ENCODE data around the gene ZG16.

DNA sequence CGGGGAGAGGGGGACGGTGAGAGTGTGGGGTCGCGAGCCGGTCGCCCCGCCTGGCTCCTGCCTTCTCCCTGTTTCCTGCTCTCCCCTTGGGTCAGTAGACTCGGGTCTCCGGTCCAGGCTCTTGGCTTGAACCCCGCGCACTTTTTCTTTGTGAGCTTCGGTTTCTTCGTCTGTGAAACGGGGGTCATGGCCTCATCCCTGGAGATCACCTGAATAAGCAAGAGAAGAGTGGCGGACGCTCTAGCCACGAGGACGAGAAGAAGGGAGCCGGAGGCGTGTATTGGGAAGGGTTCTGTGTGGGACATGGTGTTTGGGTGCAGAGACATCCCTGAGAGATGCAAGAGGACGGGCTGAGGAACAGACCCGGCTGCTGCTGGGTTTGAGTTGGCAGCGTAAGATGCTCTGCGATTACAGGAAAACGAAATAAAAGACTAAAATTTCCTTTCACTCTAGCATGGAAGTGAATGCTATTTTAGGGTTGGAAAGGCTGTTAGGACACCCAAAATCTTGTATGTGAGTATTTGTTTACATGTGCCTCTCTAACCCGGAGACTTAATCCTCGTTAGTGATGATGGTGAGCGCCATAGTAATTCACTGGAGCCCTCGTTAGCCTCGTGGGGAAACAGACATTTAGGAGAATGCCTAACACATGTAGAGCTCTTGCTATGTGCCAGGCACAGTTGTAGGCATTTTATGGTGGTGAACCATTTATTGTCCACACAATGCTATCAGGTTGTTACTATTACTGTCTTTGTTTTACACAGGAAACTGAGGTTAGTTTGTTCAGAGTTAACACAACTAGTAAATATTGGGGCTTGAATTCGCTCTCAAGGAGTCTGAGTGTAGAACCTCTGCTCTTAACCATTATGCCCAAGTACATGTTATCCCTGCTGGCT is 13.1 kb downstream of the ZG16 start:
- TF ChIP-seq ETV6 (CRISPR knock-in tag; IDR thresholded peaks at IDR 0.05), result no peak
- TF ChIP-seq NFE2L1 (CRISPR knock-in tag; IDR thresholded peaks at IDR 0.05), result no peak
- TF ChIP-seq, protein P1, sequence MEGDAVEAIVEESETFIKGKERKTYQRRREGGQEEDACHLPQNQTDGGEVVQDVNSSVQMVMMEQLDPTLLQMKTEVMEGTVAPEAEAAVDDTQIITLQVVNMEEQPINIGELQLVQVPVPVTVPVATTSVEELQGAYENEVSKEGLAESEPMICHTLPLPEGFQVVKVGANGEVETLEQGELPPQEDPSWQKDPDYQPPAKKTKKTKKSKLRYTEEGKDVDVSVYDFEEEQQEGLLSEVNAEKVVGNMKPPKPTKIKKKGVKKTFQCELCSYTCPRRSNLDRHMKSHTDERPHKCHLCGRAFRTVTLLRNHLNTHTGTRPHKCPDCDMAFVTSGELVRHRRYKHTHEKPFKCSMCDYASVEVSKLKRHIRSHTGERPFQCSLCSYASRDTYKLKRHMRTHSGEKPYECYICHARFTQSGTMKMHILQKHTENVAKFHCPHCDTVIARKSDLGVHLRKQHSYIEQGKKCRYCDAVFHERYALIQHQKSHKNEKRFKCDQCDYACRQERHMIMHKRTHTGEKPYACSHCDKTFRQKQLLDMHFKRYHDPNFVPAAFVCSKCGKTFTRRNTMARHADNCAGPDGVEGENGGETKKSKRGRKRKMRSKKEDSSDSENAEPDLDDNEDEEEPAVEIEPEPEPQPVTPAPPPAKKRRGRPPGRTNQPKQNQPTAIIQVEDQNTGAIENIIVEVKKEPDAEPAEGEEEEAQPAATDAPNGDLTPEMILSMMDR (IDR thresholded peaks at IDR 0.05), result no peak
- TF ChIP-seq, protein P2, sequence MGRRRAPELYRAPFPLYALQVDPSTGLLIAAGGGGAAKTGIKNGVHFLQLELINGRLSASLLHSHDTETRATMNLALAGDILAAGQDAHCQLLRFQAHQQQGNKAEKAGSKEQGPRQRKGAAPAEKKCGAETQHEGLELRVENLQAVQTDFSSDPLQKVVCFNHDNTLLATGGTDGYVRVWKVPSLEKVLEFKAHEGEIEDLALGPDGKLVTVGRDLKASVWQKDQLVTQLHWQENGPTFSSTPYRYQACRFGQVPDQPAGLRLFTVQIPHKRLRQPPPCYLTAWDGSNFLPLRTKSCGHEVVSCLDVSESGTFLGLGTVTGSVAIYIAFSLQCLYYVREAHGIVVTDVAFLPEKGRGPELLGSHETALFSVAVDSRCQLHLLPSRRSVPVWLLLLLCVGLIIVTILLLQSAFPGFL (CRISPR knock-in tag; IDR thresholded peaks at IDR 0.05; ENCODE audit: borderline replicate concordance), result no peak
- TF ChIP-seq, protein P3, sequence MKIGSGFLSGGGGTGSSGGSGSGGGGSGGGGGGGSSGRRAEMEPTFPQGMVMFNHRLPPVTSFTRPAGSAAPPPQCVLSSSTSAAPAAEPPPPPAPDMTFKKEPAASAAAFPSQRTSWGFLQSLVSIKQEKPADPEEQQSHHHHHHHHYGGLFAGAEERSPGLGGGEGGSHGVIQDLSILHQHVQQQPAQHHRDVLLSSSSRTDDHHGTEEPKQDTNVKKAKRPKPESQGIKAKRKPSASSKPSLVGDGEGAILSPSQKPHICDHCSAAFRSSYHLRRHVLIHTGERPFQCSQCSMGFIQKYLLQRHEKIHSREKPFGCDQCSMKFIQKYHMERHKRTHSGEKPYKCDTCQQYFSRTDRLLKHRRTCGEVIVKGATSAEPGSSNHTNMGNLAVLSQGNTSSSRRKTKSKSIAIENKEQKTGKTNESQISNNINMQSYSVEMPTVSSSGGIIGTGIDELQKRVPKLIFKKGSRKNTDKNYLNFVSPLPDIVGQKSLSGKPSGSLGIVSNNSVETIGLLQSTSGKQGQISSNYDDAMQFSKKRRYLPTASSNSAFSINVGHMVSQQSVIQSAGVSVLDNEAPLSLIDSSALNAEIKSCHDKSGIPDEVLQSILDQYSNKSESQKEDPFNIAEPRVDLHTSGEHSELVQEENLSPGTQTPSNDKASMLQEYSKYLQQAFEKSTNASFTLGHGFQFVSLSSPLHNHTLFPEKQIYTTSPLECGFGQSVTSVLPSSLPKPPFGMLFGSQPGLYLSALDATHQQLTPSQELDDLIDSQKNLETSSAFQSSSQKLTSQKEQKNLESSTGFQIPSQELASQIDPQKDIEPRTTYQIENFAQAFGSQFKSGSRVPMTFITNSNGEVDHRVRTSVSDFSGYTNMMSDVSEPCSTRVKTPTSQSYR (CRISPR knock-in tag; IDR thresholded peaks at IDR 0.05), result no peak
- TF ChIP-seq, protein P4, sequence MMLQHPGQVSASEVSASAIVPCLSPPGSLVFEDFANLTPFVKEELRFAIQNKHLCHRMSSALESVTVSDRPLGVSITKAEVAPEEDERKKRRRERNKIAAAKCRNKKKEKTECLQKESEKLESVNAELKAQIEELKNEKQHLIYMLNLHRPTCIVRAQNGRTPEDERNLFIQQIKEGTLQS (CRISPR knock-in tag; conservative IDR thresholded peaks at IDR 0.05), result no peak
- TF ChIP-seq, protein P5, sequence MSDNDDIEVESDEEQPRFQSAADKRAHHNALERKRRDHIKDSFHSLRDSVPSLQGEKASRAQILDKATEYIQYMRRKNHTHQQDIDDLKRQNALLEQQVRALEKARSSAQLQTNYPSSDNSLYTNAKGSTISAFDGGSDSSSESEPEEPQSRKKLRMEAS (CRISPR knock-in tag; IDR thresholded peaks at IDR 0.05), result no peak
- TF ChIP-seq, protein P6, sequence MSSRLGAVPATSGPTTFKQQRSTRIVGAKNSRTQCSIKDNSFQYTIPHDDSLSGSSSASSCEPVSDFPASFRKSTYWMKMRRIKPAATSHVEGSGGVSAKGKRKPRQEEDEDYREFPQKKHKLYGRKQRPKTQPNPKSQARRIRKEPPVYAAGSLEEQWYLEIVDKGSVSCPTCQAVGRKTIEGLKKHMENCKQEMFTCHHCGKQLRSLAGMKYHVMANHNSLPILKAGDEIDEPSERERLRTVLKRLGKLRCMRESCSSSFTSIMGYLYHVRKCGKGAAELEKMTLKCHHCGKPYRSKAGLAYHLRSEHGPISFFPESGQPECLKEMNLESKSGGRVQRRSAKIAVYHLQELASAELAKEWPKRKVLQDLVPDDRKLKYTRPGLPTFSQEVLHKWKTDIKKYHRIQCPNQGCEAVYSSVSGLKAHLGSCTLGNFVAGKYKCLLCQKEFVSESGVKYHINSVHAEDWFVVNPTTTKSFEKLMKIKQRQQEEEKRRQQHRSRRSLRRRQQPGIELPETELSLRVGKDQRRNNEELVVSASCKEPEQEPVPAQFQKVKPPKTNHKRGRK (CRISPR knock-in tag; IDR thresholded peaks at IDR 0.05; ENCODE audit: borderline replicate concordance), result no peak

Measured in WTC11 (cell line).